Measurements from ENCODE around the gene WWOX. TPM values are rescaled to one million over a fixed set of nuclear protein-coding genes. Genes with fewer than 3 reads are reported as not detected.

The WWOX gene
- polyA plus RNA-seq, 4 donors, result 4.9 to 15.8 (median 7.0) TPM

DNA sequence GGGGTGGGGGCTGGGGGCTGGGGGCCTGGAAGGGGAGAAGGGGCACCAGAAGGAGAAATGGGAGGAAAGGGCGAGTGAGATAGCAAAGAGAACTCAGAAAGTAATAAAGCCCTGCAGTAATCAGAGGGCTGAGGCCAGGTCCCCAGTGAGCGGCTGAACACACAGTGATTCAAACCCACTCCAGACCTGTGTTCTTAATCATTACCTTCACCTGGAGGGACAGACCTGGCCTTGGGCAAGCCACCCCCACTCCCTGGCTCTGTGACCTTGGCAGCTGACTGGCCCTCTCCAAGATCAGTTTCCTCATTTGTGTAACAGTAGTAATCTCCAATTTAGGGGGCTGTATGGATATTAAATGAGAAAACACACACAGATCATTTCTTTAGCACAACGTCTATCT is 150.4 kb downstream of the WWOX start:
- DNase-seq (peak in 1 of 2 donors; percentile 45), FAIRE-seq (no peak)
- Histone ChIP-seq H3K36me3 (ENCODE audit: control insufficient read depth in 3 of 3, insufficient read depth in 2 of 3, low read depth in 1 of 3, low read length in 3 of 3) (peaks cover 0 to 2% (median 0%) of the 10 kb centered on the region in 3 donors), H3K4me3 (ENCODE audit: low read depth in 1 of 3, low read length in 3 of 3) (no peak overlapping the region), H3K27me3 (ENCODE audit: control insufficient read depth in 3 of 3, insufficient read depth in 3 of 3, low read length in 3 of 3) (no peaks in the 10 kb centered on the region), H3K4me1 (ENCODE audit: control insufficient read depth in 3 of 3, insufficient read depth in 2 of 3, low read depth in 1 of 3, low read length in 2 of 3) (peaks cover 0 to 17% (median 0%) of the 10 kb centered on the region in 3 donors), H3K27ac (ENCODE audit: low read depth in 1 of 3, low read length in 2 of 3) (peak overlapping the region in 1 of 3 donors; percentile 8), H3K9me3 (ENCODE audit: control insufficient read depth in 2 of 2, insufficient read depth in 1 of 2, low read depth in 1 of 2, low read length in 1 of 2) (no peaks in the 10 kb centered on the region)
- WGBS, 3 donors, result 85 to 87% (median 86%) methylated on average over 3 of the region's 3 CpGs

- Histone ChIP-seq H3K27me3 (ENCODE audit: control insufficient read depth in 3 of 3, insufficient read depth in 3 of 3, low read length in 3 of 3) (no peaks in the 10 kb centered on the region), H3K27ac (ENCODE audit: low read depth in 1 of 3, low read length in 2 of 3) (no peak overlapping the region), H3K36me3 (ENCODE audit: control insufficient read depth in 3 of 3, insufficient read depth in 2 of 3, low read depth in 1 of 3, low read length in 3 of 3) (peaks cover 0 to 2% (median 0%) of the 10 kb centered on the region in 3 donors), H3K4me3 (ENCODE audit: low read depth in 1 of 3, low read length in 3 of 3) (no peak overlapping the region), H3K9me3 (ENCODE audit: control insufficient read depth in 2 of 2, insufficient read depth in 1 of 2, low read depth in 1 of 2, low read length in 1 of 2) (no peaks in the 10 kb centered on the region), H3K4me1 (ENCODE audit: control insufficient read depth in 3 of 3, insufficient read depth in 2 of 3, low read depth in 1 of 3, low read length in 2 of 3) (peaks cover 0 to 9% (median 0%) of the 10 kb centered on the region in 3 donors)
- WGBS, 3 donors, result 74 to 89% (median 78%) methylated on average over 5 of the region's 5 CpGs
- DNase-seq (no peak), FAIRE-seq (no peak)
Measured at GRCh38 chr16:78251115-78251514, 151.7 kb downstream of the WWOX start.

DNA sequence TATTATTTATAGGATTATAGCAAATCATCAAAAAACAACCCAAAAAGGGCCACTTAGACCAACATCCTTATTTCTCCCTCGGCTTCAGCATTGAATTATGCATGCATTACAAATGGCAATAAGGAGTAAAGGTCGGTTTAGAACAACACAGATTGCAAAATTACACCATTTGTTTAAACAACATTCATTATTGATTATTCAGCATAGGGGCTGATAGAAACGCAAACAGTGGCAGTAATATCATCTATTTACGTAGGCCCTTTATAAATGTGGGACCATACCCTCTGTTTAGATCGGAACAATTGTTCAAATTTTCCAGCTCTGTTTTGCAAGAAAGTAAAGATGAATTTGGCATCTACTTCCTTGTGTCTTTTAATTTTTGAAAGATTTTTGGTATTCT is 153.3 kb downstream of the WWOX start:
- Histone ChIP-seq H3K36me3 (ENCODE audit: control insufficient read depth in 3 of 3, insufficient read depth in 2 of 3, low read depth in 1 of 3, low read length in 3 of 3) (peaks cover 0 to 2% (median 0%) of the 10 kb centered on the region in 3 donors), H3K4me1 (ENCODE audit: control insufficient read depth in 3 of 3, insufficient read depth in 2 of 3, low read depth in 1 of 3, low read length in 2 of 3) (peaks cover 0 to 9% (median 0%) of the 10 kb centered on the region in 3 donors), H3K4me3 (ENCODE audit: low read depth in 1 of 3, low read length in 3 of 3) (no peak overlapping the region), H3K9me3 (ENCODE audit: control insufficient read depth in 2 of 2, insufficient read depth in 1 of 2, low read depth in 1 of 2, low read length in 1 of 2) (no peaks in the 10 kb centered on the region), H3K27me3 (ENCODE audit: control insufficient read depth in 3 of 3, insufficient read depth in 3 of 3, low read length in 3 of 3) (no peaks in the 10 kb centered on the region), H3K27ac (ENCODE audit: low read depth in 1 of 3, low read length in 2 of 3) (no peak overlapping the region)
- WGBS, 3 donors, result 17 to 68% (median 42%) methylated on average over 5 of the region's 5 CpGs
- DNase-seq (peak; percentile 18 to 46), FAIRE-seq (no peak)

DNA sequence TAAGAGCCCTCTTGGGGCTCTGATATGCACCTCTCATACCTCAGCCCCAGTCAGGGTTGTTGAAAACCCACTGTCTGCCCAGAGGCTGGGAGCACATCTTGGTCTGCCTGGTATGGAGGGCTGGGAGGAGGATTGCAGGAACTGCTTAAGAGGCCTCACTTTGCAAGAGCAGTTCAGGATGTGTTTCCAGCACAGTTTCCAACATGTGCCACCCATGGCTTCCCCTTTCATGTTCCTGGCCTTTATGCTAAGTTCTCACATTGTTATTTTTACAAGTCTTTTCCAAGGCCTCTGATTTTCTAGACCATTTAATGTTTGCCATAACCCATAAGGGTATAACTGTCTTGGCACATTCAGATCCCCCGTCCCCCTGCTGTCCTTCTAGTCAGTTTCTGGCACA is 155.4 kb downstream of the WWOX start:
- Histone ChIP-seq H3K27ac (ENCODE audit: low read depth in 1 of 3, low read length in 2 of 3) (no peak overlapping the region), H3K4me3 (ENCODE audit: low read depth in 1 of 3, low read length in 3 of 3) (no peak overlapping the region), H3K9me3 (ENCODE audit: control insufficient read depth in 2 of 2, insufficient read depth in 1 of 2, low read depth in 1 of 2, low read length in 1 of 2) (no peaks in the 10 kb centered on the region), H3K4me1 (ENCODE audit: control insufficient read depth in 3 of 3, insufficient read depth in 2 of 3, low read depth in 1 of 3, low read length in 2 of 3) (peaks cover 0 to 3% (median 0%) of the 10 kb centered on the region in 3 donors), H3K36me3 (ENCODE audit: control insufficient read depth in 3 of 3, insufficient read depth in 2 of 3, low read depth in 1 of 3, low read length in 3 of 3) (peaks cover 0 to 2% (median 0%) of the 10 kb centered on the region in 3 donors), H3K27me3 (ENCODE audit: control insufficient read depth in 3 of 3, insufficient read depth in 3 of 3, low read length in 3 of 3) (no peaks in the 10 kb centered on the region)
- FAIRE-seq (no peak), DNase-seq (no peak)
- WGBS, 3 donors, result 95 to 100% (median 97%) methylated on average over 1 of the region's 1 CpG

DNA sequence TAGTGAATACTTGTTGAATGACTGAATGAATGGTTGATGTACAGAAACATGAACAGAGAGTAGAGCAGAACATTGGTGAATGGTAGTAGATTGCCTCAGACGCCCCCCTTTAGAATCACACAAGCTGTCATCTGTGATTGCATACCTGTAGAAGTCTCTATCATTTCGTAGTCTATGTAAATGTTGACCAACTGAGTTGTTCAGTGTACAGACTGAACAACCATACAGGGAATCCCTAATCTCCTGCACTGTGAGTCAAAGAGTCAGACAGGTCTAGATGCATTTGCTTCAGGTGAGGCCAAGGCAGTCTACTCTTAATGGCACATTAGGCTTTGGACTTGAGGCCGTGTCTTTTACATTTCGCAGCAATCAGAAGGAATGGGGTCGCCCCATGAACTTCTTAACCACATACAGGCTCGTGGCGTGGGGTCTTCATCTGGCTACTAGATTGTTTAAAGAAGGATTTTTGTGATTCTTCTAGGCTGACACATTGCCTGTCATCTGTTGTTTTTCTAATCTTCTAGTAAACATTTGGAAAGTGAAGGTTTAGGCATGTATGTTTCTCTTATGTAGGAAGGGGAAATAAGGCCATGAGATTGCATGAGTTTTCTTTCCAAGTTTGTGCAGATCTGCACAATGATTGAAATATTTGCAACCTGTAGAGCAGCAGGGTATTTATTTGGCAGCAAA is 157.4 kb downstream of the WWOX start:
- 85 to 96% (median 89%) methylated on average over 7 of the region's 7 CpGs for WGBS, 3 donors
- no peak overlapping the region for H3K4me3 ChIP-seq (ENCODE audit: low read depth in 1 of 3, low read length in 3 of 3)
- H3K36me3 ChIP-seq (ENCODE audit: control insufficient read depth in 3 of 3, insufficient read depth in 2 of 3, low read depth in 1 of 3, low read length in 3 of 3), result peaks cover 0 to 2% (median 0%) of the 10 kb centered on the region in 3 donors
- DNase-seq, result no peak
- no peak for FAIRE-seq
- no peak overlapping the region for H3K27ac ChIP-seq (ENCODE audit: low read depth in 1 of 3, low read length in 2 of 3)
- no peaks in the 10 kb centered on the region for H3K27me3 ChIP-seq (ENCODE audit: control insufficient read depth in 3 of 3, insufficient read depth in 3 of 3, low read length in 3 of 3)
- no peaks in the 10 kb centered on the region for H3K4me1 ChIP-seq (ENCODE audit: control insufficient read depth in 3 of 3, insufficient read depth in 2 of 3, low read depth in 1 of 3, low read length in 2 of 3)
- no peaks in the 10 kb centered on the region for H3K9me3 ChIP-seq (ENCODE audit: control insufficient read depth in 2 of 2, insufficient read depth in 1 of 2, low read depth in 1 of 2, low read length in 1 of 2)

DNA sequence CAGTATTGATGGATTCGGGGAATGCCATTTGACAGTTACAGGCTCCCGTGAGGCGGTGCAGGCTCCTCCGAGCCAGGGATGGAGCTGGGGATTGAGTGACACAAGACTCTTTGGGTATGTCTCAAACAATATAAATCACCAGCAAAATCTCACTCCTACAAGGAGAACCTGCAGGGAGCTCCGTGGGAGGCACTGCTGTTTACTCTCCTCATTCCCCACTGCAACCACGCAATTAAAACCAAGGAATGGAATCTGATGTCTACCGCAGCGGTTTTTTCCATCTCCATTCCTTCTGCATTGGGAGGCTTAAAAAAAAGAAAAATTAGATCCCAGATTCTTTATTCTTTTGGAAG is 157.9 kb downstream of the WWOX start:
- Histone ChIP-seq H3K4me1 (ENCODE audit: control insufficient read depth in 3 of 3, insufficient read depth in 2 of 3, low read depth in 1 of 3, low read length in 2 of 3) (no peaks in the 10 kb centered on the region), H3K4me3 (ENCODE audit: low read depth in 1 of 3, low read length in 3 of 3) (no peak overlapping the region), H3K36me3 (ENCODE audit: control insufficient read depth in 3 of 3, insufficient read depth in 2 of 3, low read depth in 1 of 3, low read length in 3 of 3) (peaks cover 0 to 2% (median 0%) of the 10 kb centered on the region in 3 donors), H3K27me3 (ENCODE audit: control insufficient read depth in 3 of 3, insufficient read depth in 3 of 3, low read length in 3 of 3) (no peaks in the 10 kb centered on the region), H3K27ac (ENCODE audit: low read depth in 1 of 3, low read length in 2 of 3) (no peak overlapping the region), H3K9me3 (ENCODE audit: control insufficient read depth in 2 of 2, insufficient read depth in 1 of 2, low read depth in 1 of 2, low read length in 1 of 2) (no peaks in the 10 kb centered on the region)
- 81 to 92% (median 86%) methylated on average over 8 of the region's 8 CpGs for WGBS, 3 donors
- DNase-seq (no peak), FAIRE-seq (no peak)

DNA sequence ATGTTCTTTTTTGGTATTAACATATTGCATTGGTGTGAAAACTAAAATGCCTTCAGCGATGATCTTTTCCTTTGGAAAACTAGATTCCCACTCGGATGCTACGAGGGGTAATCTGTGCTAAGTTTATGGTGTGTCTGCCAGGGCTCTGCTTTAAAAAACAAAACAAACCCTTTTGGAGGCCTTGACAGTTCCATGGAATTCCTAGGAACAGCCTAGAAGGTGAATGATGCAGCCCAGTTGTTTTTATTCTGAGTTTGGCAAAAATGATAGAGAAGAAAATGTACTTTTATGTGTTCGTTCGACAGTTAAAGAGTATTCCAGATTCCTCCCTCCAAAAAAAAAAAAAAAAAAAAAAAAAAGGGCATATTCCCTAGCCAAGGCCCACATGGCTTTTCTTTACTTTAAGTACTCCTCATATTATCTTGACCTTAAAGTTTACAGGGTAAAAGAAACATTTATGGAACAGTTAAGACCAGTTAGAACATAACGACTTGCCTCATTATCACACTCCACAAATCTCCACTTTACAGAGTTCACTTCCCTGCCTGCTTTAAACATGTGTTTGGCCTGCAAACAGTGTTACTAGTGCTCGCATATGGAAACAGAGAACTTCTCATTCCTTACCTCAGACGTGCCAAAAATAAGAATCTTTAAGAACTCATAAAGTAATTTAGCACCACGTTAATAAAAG is 159.1 kb downstream of the WWOX start:
- DNase-seq (no peak), FAIRE-seq (no peak)
- no peaks in the 10 kb centered on the region for H3K27me3 ChIP-seq (ENCODE audit: control insufficient read depth in 3 of 3, insufficient read depth in 3 of 3, low read length in 3 of 3)
- H3K27ac ChIP-seq (ENCODE audit: low read depth in 1 of 3, low read length in 2 of 3), result no peak overlapping the region
- H3K9me3 ChIP-seq (ENCODE audit: control insufficient read depth in 2 of 2, insufficient read depth in 1 of 2, low read depth in 1 of 2, low read length in 1 of 2), result no peaks in the 10 kb centered on the region
- H3K4me3 ChIP-seq (ENCODE audit: low read depth in 1 of 3, low read length in 3 of 3), result no peak overlapping the region
- 55 to 78% (median 76%) methylated on average over 9 of the region's 9 CpGs for WGBS, 3 donors
- H3K4me1 ChIP-seq (ENCODE audit: control insufficient read depth in 3 of 3, insufficient read depth in 2 of 3, low read depth in 1 of 3, low read length in 2 of 3), result no peaks in the 10 kb centered on the region
- peaks cover 0 to 2% (median 0%) of the 10 kb centered on the region in 3 donors for H3K36me3 ChIP-seq (ENCODE audit: control insufficient read depth in 3 of 3, insufficient read depth in 2 of 3, low read depth in 1 of 3, low read length in 3 of 3)

DNA sequence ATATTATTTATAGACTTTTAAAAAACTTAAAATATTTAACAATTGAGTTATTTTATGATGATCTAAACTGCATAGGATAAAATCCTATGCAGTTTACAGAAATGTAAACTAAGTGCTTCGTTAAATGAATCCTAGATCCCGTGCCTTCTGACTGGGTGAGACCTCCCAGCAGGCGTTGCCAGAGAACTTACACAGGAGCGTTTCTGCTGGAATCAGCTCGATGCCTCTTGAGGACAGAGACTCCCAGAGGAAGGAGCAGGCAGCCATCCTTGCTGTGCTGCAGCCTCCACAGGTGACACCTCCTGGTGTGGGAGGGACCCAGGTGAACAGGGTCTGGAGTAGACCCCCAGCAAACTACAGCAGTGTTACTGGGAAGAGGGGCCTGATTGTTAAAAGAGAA is 160.4 kb downstream of the WWOX start:
- Histone ChIP-seq H3K27me3 (ENCODE audit: control insufficient read depth in 3 of 3, insufficient read depth in 3 of 3, low read length in 3 of 3) (no peaks in the 10 kb centered on the region), H3K9me3 (ENCODE audit: control insufficient read depth in 2 of 2, insufficient read depth in 1 of 2, low read depth in 1 of 2, low read length in 1 of 2) (peaks cover 0 to 9% of the 10 kb centered on the region in 2 donors), H3K27ac (ENCODE audit: low read depth in 1 of 3, low read length in 2 of 3) (no peak overlapping the region), H3K4me1 (ENCODE audit: control insufficient read depth in 3 of 3, insufficient read depth in 2 of 3, low read depth in 1 of 3, low read length in 2 of 3) (no peaks in the 10 kb centered on the region), H3K36me3 (ENCODE audit: control insufficient read depth in 3 of 3, insufficient read depth in 2 of 3, low read depth in 1 of 3, low read length in 3 of 3) (no peaks in the 10 kb centered on the region), H3K4me3 (ENCODE audit: low read depth in 1 of 3, low read length in 3 of 3) (no peak overlapping the region)
- WGBS, 3 donors, result 52 to 89% (median 85%) methylated on average over 5 of the region's 5 CpGs
- DNase-seq, result no peak
- no peak for FAIRE-seq
